Anterior cingulate cortex (tissue), 58 donors: ENCODE data around the gene KRT14.
"Not testable (repeated sequence)": the region's sequence is repeated elsewhere in the genome, so short reads cannot be mapped to it uniquely, and the experiment has no call there.

Experiments used
- DNase-seq, 58 donors: peaks; one replicate each; lab custom pipeline; 2025; lab: John Stamatoyannopoulos, UW

KRT14 gene

GRCh38 chr17:41610965-41611640 is 24.4 kb upstream of the KRT14 start:
- DNase-seq: no peak

- not testable (repeated sequence) for DNase-seq
Measured at GRCh38 chr17:41610061-41610517, 23.4 kb upstream of the KRT14 start.

GRCh38 chr17:41606930-41607329 is 20.2 kb upstream of the KRT14 start:
- not testable (repeated sequence) for DNase-seq

DNA sequence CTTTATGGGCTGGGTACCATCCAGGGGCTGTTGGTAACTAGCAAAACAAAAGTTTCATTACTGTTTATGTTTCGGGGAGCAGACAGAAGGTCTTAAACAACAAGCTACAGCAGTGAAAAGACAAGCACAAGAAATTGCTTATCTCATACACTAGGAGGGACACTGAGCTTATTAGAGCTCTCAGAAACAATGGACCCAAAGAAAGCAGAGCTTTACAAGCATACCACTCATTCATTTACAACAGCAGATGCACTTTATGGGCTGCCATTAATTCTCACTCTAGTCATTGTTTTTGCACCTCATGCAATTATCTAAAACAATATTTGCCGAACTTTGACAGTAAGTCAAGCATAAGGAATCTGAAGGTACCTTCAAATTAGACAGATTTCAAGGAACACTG is 15.8 kb upstream of the KRT14 start:
- no peak for DNase-seq

DNA sequence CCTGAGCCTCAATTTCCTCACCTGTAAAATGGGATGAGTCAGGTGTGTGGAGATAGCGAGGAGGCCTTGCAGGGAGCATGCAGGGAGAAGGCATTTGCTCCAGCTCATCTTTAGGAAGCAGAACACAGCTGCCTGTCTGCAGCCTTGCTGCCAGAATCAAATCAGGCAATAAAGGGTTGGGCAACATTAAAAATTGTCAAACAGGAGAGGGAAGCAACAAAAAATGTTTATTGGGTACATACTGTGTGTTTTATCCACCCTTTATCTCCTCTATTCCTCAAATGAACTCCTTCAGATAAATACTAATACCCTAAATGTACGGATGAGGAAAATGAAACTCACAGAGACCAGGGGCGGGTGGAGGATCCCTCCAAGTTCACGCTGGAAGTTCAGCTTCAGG is 13.6 kb upstream of the KRT14 start:
- DNase-seq: no peak

GRCh38 chr17:41599680-41600079 is 13.0 kb upstream of the KRT14 start:
- no peak for DNase-seq

DNA sequence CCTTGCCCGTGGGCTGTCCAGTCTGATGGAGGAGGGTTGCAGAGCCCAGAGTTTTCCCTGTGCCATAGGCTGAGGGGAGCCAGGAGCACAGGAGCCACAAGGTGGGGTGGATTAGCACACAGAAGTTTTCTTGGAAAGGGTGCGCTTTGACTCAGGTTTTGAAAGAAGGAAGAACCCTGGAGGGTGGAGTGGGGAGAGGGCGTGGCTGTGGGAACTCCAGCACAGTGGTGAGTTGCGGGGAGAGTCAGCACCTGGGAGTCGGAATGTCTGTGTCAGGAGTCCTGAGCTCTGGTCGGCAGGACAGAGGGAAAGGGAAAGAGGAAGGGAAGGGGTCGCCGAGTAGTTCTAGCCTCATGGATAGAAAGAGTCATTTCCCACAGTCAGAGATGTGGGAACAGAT is 8.9 kb upstream of the KRT14 start:
- DNase-seq: no peak

DNA sequence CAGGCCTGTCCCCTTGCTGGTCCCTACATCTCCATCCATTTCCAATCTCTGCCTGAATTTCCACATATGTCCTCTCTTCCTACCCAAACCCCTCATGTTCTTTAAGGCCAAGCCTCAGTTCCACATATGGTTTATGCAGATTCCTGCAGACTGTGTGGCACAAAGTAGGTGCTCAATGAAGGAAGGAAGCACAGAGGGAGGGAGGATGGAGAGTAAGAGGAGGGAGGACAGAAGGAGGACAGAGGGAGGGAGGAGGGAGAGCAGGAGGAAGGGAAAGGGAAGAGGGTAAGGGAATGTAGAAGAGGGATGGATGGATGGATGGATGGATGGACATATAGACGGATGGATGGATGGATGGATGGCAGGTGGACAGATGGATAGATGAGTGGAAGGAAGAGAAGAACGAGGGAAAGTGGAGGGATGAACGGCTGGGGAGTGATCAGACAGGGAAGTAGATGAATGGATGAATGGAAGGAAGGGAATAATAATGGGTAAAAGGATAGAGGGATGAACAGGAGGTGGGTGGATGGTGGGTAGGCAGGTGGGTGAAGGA is 7.7 kb upstream of the KRT14 start:
- no peak for DNase-seq

DNA sequence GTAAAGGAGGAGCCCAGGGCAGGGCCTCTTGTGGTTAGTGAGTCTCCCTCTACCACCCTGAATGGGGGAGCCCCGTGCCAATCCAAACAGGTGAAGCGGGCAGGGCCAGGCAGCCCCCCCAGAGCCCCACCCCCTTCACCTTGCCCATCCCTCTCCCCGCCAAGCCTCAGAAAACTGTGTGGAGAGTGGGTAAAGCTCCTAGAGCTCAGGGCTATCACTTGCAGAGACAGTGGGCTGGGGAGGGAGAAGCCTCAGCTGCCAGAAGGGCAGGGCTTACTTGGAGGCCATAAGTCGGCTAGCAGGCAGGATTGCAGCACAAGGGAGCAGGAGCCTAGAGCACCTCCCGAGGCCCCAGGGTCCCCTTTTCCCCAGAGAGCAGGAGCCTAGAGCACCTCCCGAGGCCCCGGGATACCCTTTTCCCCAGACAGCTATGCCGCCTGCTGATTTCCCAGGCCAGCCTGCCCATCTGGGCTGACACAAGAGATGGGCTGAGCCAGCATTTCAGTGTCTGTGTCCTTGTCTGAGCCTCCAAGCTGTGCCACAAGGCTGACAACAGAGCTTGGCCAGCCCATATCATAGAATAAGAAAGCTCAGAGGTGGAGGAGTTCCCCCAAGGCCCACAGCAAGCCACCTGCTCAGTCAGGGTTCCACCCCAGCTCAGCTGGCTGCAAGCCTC is 6.7 kb upstream of the KRT14 start:
- no peak for DNase-seq

- no peak for DNase-seq
Measured at GRCh38 chr17:41592601-41593305, 6.1 kb upstream of the KRT14 start.

GRCh38 chr17:41589301-41589700 is 2.6 kb upstream of the KRT14 start:
- no peak for DNase-seq

DNA sequence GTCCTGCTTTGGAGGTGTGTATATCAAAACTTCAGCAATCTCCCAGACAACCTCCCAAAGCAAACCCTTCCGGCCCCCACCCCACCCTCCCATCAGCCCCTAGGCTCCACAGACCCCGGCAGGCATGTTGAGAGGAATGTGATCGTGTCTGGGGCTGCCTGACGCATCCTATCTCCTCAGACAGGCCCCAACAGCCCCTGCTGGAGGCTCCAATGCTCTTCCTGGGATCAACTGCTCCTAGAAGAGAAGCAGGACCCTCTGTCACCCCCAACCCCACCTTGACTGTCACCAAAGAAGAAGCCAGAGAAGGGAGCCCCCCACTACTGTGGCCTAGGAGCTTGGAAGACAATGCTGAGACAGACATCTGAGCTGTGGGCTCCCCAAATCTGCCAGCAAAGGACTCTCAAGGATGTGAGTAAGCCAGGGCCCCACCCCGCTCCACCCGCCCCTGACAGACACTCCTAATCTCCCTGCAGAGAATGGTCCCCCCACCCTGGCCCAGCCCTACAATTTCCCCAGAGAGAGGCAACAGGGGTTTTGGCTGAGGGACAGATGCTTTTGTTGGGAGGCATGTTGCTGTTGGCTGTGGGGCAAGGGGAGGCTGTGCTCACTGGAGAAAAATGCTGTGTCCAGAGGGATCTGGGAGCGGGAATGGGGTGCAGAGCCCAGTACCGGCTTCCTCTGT is 1.6 kb upstream of the KRT14 start:
- DNase-seq: no peak

DNA sequence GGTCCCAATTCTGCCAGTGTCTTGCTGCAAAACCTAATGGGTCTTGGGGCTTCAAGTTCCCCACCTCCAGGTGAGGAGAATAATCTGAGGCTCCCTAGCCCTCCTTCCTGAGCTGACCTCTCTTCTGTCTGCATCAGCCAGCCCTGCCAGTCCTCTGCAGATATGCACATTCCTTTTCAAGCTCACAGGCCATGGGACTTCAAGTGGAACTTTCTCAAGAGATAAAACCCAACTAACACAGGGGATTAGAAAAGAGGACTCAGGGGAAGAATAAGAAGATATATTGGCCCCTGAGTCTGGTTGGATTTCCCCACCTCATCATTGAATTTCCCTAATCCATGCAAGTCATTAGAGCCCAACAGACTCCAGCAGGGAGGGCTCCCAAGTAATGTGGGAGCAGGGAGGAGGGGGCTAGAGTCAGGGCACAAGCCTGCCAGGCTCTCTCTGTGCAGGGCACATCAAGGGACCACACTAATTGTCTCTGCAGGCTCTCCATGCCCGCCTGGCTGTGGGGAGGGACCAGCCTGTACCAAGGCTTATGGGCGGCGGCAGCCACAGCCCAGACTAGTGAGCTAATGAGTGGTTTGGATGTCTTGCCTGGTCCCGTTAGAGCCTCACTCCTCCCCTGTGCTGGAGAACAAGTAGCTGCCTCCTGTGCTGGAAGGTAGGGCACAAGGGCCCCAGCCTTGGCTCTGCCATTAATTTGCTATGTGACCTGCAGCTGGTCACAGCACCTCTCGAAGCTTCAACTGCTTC is 1.2 kb downstream of the KRT14 start:
- no peak for DNase-seq

DNA sequence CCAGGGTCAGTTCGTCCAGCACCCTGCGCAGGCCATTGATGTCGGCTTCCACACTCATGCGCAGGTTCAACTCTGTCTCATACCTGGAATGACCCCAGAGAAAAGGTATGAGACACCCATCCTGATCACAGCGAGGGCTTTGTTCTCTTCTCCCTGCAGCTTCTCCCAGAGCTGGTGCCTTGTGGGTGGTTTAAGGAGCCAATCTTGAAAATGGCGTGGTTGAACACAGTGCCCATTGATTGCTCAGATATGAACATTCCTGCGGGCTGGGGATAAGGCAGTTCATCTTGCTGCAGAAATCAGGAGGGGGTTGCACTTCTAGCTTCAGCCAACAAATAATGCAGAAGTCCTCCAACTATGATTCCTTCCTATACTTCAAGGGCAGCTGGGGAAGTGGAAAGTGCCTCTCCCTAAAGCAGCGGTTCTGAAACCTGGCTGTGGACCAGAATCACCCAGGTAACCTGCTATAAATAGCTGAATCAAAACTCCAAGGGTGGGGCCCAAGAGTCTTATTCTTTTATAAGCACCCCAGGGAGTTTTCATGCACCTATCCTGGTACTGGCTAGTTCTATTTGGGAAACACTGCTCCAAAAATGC is 2.3 kb downstream of the KRT14 start:
- DNase-seq: not testable (repeated sequence)

GRCh38 chr17:41583137-41584127 is 3.3 kb downstream of the KRT14 start:
- no peak for DNase-seq

- not testable (repeated sequence) for DNase-seq
Measured at GRCh38 chr17:41582061-41582968, 4.4 kb downstream of the KRT14 start.

- DNase-seq: no peak
Measured at GRCh38 chr17:41581366-41582060, 5.2 kb downstream of the KRT14 start.
